ENCODE measurements around the gene NUTM2D. TPM values are rescaled to one million over a fixed set of nuclear protein-coding genes. Genes with fewer than 3 reads are reported as not detected.
"Not testable (repeated sequence)": the region's sequence is repeated elsewhere in the genome, so short reads cannot be mapped to it uniquely, and the experiment has no call there.

NUTM2D gene
- total and polyA plus RNA-seq, 9 of the 15 experiments (the other 6 are each of a cell fraction or from before 2014, with no cell fraction given) = 0.01 to 8.6 (median 5.3) TPM

- TF ChIP-seq TEAD4 (IDR thresholded peaks at IDR 0.05; ENCODE audit: low read length) = peak; percentile 29; the same call in 1 of the 2 replicates
- TF ChIP-seq TEAD4 (CRISPR knock-in tag; IDR thresholded peaks at IDR 0.05; ENCODE audit: borderline replicate concordance) = not testable (repeated sequence)
Observed at GRCh38 chr10:87342249-87342710, 15.3 kb upstream of the NUTM2D start (continued).

GRCh38 chr10:87342711-87343258, 14.8 kb upstream of the NUTM2D start:
- intact Hi-C loops (cut with micrococcal nuclease) = loop anchor here (10.0 kb wide), 1 partner anchor 162 kb away; the partner anchor contains the start of gene MINPP1
- H2AFZ ChIP-seq (ENCODE audit: low read depth, low read length); H3K4me2 ChIP-seq (ENCODE audit: insufficient read depth, low read length); CTCF ChIA-PET (ENCODE audit: low intra/inter-chr PET ratio); POLR2A ChIA-PET; H3K4me1 ChIP-seq (replicated peaks in 1 of 2; ENCODE audit: control insufficient read depth in 2 of 2, insufficient read depth in 2 of 2, low read length in 2 of 2); H3K36me3 ChIP-seq (ENCODE audit: control insufficient read depth, insufficient read depth, low read length); H3K27me3 ChIP-seq (ENCODE audit: control insufficient read depth in 2 of 2, insufficient read depth in 2 of 2, low read length in 2 of 2); H4K20me1 ChIP-seq (replicated peaks; ENCODE audit: control insufficient read depth, insufficient read depth, low read length); FAIRE-seq; H3K9me3 ChIP-seq (replicated peaks; ENCODE audit: control insufficient read depth, insufficient read depth, low read depth, low read length); in situ Hi-C loops (cut with MboI); H3K9me1 ChIP-seq (ENCODE audit: control insufficient read depth, insufficient read depth, low read length); TF ChIP-seq NR2C1 (IDR thresholded peaks at IDR 0.05): not testable (repeated sequence)
- peak overlapping the region; percentile 51 to 68; a peak in 1 of 4 replicates for H3K9ac ChIP-seq (ENCODE audit: insufficient read depth in 1 of 2, low read depth in 2 of 2, low read length in 2 of 2)
- H3K27ac ChIP-seq (ENCODE audit: extremely low read depth, low read depth, low read length) = peak overlapping the region; percentile 67; the same call in 2 of the 3 replicates
- WGBS (ENCODE audit: insufficient coverage, low coverage, missing lambda C conversion rate) = under 1% methylated on average over 31 of the region's 65 CpGs
- BruUV-seq (replicated peaks) = TSS peak; percentile 71
- ATAC-seq (peak; percentile 84), DNase-seq (ENCODE audit: extremely low read depth in 1 of 4, low spot score in 3 of 4) (peak in 1 of 4 experiments; percentile 76)
- peak overlapping the region; percentile 47 for H3K4me3 ChIP-seq
- peaks cover 50% of the 10 kb centered on the region for H3K79me2 ChIP-seq (ENCODE audit: control insufficient read depth, insufficient read depth, low read length)
- TF ChIP-seq L3MBTL2 (IDR thresholded peaks at IDR 0.05) = 0 out of 2 replicates have a peak, but pooled peaks have one; percentile 22
- TF ChIP-seq RBFOX2 (IDR thresholded peaks at IDR 0.05; ENCODE audit: low read depth, low read length) = peak; percentile 73
- peak in 1 of 2 experiments; percentile 93 for TF ChIP-seq AFF1 (IDR thresholded peaks at IDR 0.05; ENCODE audit: low read depth in 1 of 2, partially characterized antibody in 2 of 2)
- TF ChIP-seq VEZF1 (CRISPR knock-in tag; IDR thresholded peaks at IDR 0.05) = peak; percentile 39
- TF ChIP-seq USF2 (CRISPR knock-in tag; IDR thresholded peaks at IDR 0.05) = peak; percentile 56; the same call in 1 of the 2 replicates
- TF ChIP-seq NR2C1 (tag; IDR thresholded peaks at IDR 0.05) = 0 out of 2 replicates have a peak, but pooled peaks have one; percentile 33
